H1 (cell line): ENCODE results near the gene CCDC200. TPM values are rescaled to one million over a fixed set of nuclear protein-coding genes. Genes with fewer than 3 reads are reported as not detected.

ENCODE experiments used
- CTCF ChIP-seq, 3 experiments: IDR thresholded peaks; 1 replicate in 2 of 3; 2 replicates in 1 of 3; pipeline versions ENCODE4 v1.5.1 to v1.6.1; 2011; ENCODE audit warnings: low read length in 3 of 3, mild to moderate bottlenecking in 3 of 3, inconsistent platforms in 2 of 3, low read depth in 1 of 3, moderate library complexity in 1 of 3; ENCODE audit not compliant: insufficient read depth in 1 of 3; ENCODE audit errors: control extremely low read depth in 1 of 3
- polyA plus RNA-seq, 7 experiments: library from polyadenylated mRNA; depleted of rRNA in 3 of 7; stranded (reverse) in 5 of 7; unstranded in 2 of 7; fragments of >200 nt in 5 of 7; fragments of 200-250 nt in 2 of 7; gene quantifications; 1 replicate in 5 of 7; 2 replicates in 1 of 7; 4 replicates in 1 of 7; pipeline versions ENCODE4 v1.2.1 to v1.2.3, GENCODE V29; 2011 to 2013; ENCODE audit warnings: missing spikeins in 2 of 7, mixed read lengths in 2 of 7
- small RNA-seq: library from polyadenylated mRNA; stranded (forward); fragments of <200 nt; extraction: miRNeasy Mini kit (QIAGEN cat#:217004); gene quantifications from one replicate; pipeline ENCODE3, GENCODE V24; 2013; ENCODE audit not compliant: insufficient read depth
- total RNA-seq: library from RNA; stranded (reverse); fragmentation: NEBNext Ultra II Directional; extraction: Animal tissue kit (Norgen Biotek cat#: 25700); gene quantifications from 2 replicates; pipeline ENCODE4 v1.2.1, GENCODE V29; 2021

CCDC200 gene
- total and polyA plus RNA-seq, 2 of the 8 experiments (the other 6 are each of a cell fraction or from before 2014, with no cell fraction given), result 0.11 TPM; not detected in 1

DNA sequence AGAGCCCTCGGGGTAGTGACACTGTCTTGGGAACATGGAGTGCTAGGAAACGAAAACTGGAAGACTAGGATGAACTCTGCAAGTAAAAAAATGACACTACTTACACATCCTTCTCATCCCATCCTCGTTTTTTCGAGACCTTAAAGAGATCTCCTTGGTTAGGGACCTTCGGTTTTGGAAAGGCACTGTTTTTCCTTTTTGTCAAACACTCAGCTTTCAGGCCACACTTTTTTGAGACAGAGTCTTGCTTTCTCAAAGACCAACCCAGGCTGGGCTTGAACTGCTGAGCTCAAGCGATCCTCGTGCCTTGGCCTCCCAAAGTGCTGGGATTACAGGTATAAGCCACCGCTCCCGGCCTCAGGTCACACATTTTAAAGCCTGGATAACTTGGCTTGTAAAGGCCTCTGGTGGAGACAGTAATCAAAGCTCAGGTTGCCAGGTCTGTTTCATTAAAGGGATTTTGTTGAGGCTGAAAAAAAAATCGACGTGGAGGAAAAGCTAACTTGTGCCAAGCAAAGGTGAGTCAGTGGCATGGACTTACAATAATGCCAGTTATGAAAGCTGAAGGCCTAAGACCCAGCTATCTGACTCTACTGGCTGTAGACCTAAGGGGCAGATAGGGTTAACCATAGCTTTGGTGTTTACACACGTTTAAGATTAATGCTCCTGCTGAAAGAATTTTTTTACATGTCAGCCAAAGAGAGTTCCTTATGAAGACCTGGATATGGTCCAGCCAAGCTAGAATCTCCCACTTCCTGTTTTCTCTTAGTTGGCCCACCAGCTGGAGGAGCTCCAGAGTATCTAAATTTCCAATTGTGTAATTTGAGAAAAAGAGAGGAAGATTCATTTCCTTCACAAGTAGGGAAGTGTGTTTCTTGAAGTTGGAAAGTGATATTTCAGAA, 56.6 kb downstream of the CCDC200 start (continued):
- TF ChIP-seq CTCF (IDR thresholded peaks at IDR 0.05; ENCODE audit: control extremely low read depth in 1 of 3, insufficient read depth in 1 of 3, low read depth in 1 of 3, low read length in 3 of 3), result peak in 1 of 3 experiments; percentile 13; a peak in 1 of 4 replicates

Small RNA genes within 50 kb of the gene (small RNA-seq; reads per million reads assigned to genes)
- not detected for gene RF00004
- gene RNU2-1, result not detected

Other genes with a start within 250 kb of the CCDC200 start
- gene PTGES3L, start 248.5 kb downstream of the CCDC200 start, total RNA-seq, result 2.2 and 3.0 TPM in 2 replicates
- gene PTGES3L, start 248.5 kb downstream of the CCDC200 start, polyA plus RNA-seq (2011; rRNA removed), result 2.6 and 3.6 TPM in 2 replicates
- gene RUNDC1, start 248.1 kb downstream of the CCDC200 start, total RNA-seq, result 10.7 and 11.9 TPM in 2 replicates
- gene RUNDC1, start 248.1 kb downstream of the CCDC200 start, polyA plus RNA-seq (2011; rRNA removed), result 7.9 and 9.4 TPM in 2 replicates
- gene RPL27, start 230.2 kb downstream of the CCDC200 start, total RNA-seq, result 1,415 and 1,425 TPM in 2 replicates
- 3,779 and 3,900 TPM in 2 replicates for gene RPL27, start 230.2 kb downstream of the CCDC200 start, polyA plus RNA-seq (2011; rRNA removed)
- 2.0 and 2.5 TPM in 2 replicates for gene IFI35, start 221.8 kb downstream of the CCDC200 start, total RNA-seq
- gene IFI35, start 221.8 kb downstream of the CCDC200 start, polyA plus RNA-seq (2011; rRNA removed), result 4.7 and 4.9 TPM in 2 replicates
- 281 and 295 TPM in 2 replicates for gene VAT1, start 206.2 kb downstream of the CCDC200 start, total RNA-seq
- 200 and 269 TPM in 2 replicates for gene VAT1, start 206.2 kb downstream of the CCDC200 start, polyA plus RNA-seq (2011; rRNA removed)
- gene RND2, start 203.4 kb downstream of the CCDC200 start, total RNA-seq, result 51.3 and 56.8 TPM in 2 replicates
- gene RND2, start 203.4 kb downstream of the CCDC200 start, polyA plus RNA-seq (2011; rRNA removed), result 61.4 and 76.2 TPM in 2 replicates
- gene BRCA1, start 103.3 kb downstream of the CCDC200 start, total RNA-seq, result 39.2 and 40.3 TPM in 2 replicates
- gene BRCA1, start 103.3 kb downstream of the CCDC200 start, polyA plus RNA-seq (2011; rRNA removed), result 30.7 and 34.5 TPM in 2 replicates
- 34.8 and 36.0 TPM in 2 replicates for gene NBR1, start 57.4 kb downstream of the CCDC200 start, total RNA-seq
- gene NBR1, start 57.4 kb downstream of the CCDC200 start, polyA plus RNA-seq (2011; rRNA removed), result 12.4 and 13.5 TPM in 2 replicates
- gene TMEM106A, start 16.7 kb downstream of the CCDC200 start, total RNA-seq, result 4.1 and 5.4 TPM in 2 replicates
- gene TMEM106A, start 16.7 kb downstream of the CCDC200 start, polyA plus RNA-seq (2011; rRNA removed), result 3.2 and 3.4 TPM in 2 replicates
- 2,508 and 2,656 TPM in 2 replicates for gene RNU2-1, start 5.4 kb upstream of the CCDC200 start, total RNA-seq
- not detected in 2 replicates for gene RNU2-1, start 5.4 kb upstream of the CCDC200 start, polyA plus RNA-seq (2011; rRNA removed)
- 8.4 TPM in 2 replicates for gene ARL4D, start 170.4 kb upstream of the CCDC200 start, total RNA-seq
- 9.2 and 16.2 TPM in 2 replicates for gene ARL4D, start 170.4 kb upstream of the CCDC200 start, polyA plus RNA-seq (2011; rRNA removed)